ENCODE data around the gene OTOA.

DNA sequence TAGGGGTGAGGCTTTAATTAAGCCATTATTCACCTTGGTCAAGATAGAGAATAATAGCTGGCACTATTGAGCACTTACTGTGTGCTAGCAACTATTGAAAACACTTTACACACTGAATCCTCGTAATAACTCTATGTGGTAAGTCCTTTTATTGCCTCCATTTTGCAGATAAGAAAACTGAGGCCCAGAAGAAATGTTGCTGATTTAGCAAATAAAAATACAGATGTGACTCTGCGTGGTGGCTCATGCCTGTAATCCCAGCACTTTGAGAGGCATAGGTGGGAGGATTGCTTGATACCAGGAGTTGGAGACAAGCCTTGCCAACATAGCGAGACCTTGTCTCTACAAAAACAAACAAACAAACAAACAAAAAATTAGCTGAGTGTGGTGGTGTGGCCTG is 19.4 kb downstream of the OTOA start:
- TF ChIP-seq, protein P1, sequence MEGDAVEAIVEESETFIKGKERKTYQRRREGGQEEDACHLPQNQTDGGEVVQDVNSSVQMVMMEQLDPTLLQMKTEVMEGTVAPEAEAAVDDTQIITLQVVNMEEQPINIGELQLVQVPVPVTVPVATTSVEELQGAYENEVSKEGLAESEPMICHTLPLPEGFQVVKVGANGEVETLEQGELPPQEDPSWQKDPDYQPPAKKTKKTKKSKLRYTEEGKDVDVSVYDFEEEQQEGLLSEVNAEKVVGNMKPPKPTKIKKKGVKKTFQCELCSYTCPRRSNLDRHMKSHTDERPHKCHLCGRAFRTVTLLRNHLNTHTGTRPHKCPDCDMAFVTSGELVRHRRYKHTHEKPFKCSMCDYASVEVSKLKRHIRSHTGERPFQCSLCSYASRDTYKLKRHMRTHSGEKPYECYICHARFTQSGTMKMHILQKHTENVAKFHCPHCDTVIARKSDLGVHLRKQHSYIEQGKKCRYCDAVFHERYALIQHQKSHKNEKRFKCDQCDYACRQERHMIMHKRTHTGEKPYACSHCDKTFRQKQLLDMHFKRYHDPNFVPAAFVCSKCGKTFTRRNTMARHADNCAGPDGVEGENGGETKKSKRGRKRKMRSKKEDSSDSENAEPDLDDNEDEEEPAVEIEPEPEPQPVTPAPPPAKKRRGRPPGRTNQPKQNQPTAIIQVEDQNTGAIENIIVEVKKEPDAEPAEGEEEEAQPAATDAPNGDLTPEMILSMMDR (IDR thresholded peaks at IDR 0.05; ENCODE audit: low read length), result no peak
- TF ChIP-seq EZH2 (IDR thresholded peaks at IDR 0.05; ENCODE audit: borderline replicate concordance, low read length), result no peak

Data from OCI-LY1 (cell line).